Spinal cord (tissue), 10 donors: ENCODE results near the gene TGFBR3. TPM values are rescaled to one million over a fixed set of nuclear protein-coding genes. Genes with fewer than 3 reads are reported as not detected.
"Not testable (repeated sequence)": the region's sequence is repeated elsewhere in the genome, so short reads cannot be mapped to it uniquely, and the experiment has no call there.

Experiments
- DNase-seq, 6 donors: peaks; one replicate each; pipeline versions ENCODE4 v3.0.0 to v3.0.0-alpha.2; 2013 to 2015; ENCODE audit warnings: low spot score in 6 of 6, low read depth in 4 of 6
- H3K27ac ChIP-seq: one replicate; pipeline ENCODE4 v1.5.1; 2013; ENCODE audit warnings: low read depth, low read length, control low read depth
- H3K27me3 ChIP-seq: one replicate; pipeline ENCODE4 v1.6.1; 2013; ENCODE audit warnings: low read length; ENCODE audit not compliant: control insufficient read depth, insufficient read depth
- H3K36me3 ChIP-seq: one replicate; pipeline ENCODE4 v1.6.1; 2013; ENCODE audit warnings: low read length; ENCODE audit not compliant: control insufficient read depth, insufficient read depth
- H3K4me1 ChIP-seq: one replicate; pipeline ENCODE4 v1.6.1; 2013; ENCODE audit warnings: low read length; ENCODE audit not compliant: control insufficient read depth, insufficient read depth
- H3K4me3 ChIP-seq: one replicate; pipeline ENCODE4 v1.5.1; 2013; ENCODE audit warnings: low read depth, low read length, control low read depth
- H3K9me3 ChIP-seq: one replicate; pipeline ENCODE4 v1.6.1; 2013; ENCODE audit warnings: low read length; ENCODE audit not compliant: control insufficient read depth, insufficient read depth
- WGBS: methylation state at CpG from one replicate; pipeline ENCODE4 v1.1.5; 2013; ENCODE audit warnings: missing lambda C conversion rate; ENCODE audit not compliant: insufficient coverage; 5-methylcytosine and 5-hydroxymethylcytosine counted together
- polyA plus RNA-seq, 2 donors: library from polyadenylated mRNA; unstranded; fragments of 120-200 nt; gene quantifications; one replicate each; pipeline ENCODE4 v1.2.1, GENCODE V29; 2013; ENCODE audit not compliant: insufficient read length in 2 of 2
- total RNA-seq, 2 donors: library from RNA; depleted of rRNA in 1 of 2; stranded (reverse); fragments of 120-200 nt in 1 of 2; fragments of >200 nt in 1 of 2; gene quantifications; one replicate each; pipeline versions ENCODE4 v1.2.3 to v1.2.4, GENCODE V29; 2013 to 2014
- donor health status: healthy.

TGFBR3 gene
- total and polyA plus RNA-seq, 4 donors, result 8.0 to 99.8 (median 30.0) TPM

- no peaks in the 10 kb centered on the region for H3K36me3 ChIP-seq
- peaks cover 5% of the 10 kb centered on the region for H3K4me1 ChIP-seq
- no peak overlapping the region for H3K27ac ChIP-seq
- H3K4me3 ChIP-seq, result no peak overlapping the region
- WGBS, result 73% methylated on average over 2 of the region's 3 CpGs
- H3K27me3 ChIP-seq, result no peaks in the 10 kb centered on the region
- DNase-seq, result peak in 1 of 6 donors; percentile 22
- H3K9me3 ChIP-seq, result no peaks in the 10 kb centered on the region
Observed at GRCh38 chr1:91854852-91855534, 31.0 kb downstream of the TGFBR3 start.

GRCh38 chr1:91853397-91853796 is 32.6 kb downstream of the TGFBR3 start:
- no peak for DNase-seq
- 100% methylated on average over 5 of the region's 7 CpGs for WGBS
- H3K27me3 ChIP-seq, result no peaks in the 10 kb centered on the region
- H3K4me1 ChIP-seq, result peaks cover 5% of the 10 kb centered on the region
- H3K36me3 ChIP-seq, result no peaks in the 10 kb centered on the region
- no peaks in the 10 kb centered on the region for H3K9me3 ChIP-seq
- H3K4me3 ChIP-seq, result no peak overlapping the region
- H3K27ac ChIP-seq, result no peak overlapping the region

- not testable (repeated sequence) for DNase-seq, H3K27me3 ChIP-seq, H3K4me3 ChIP-seq, H3K36me3 ChIP-seq, H3K4me1 ChIP-seq, H3K9me3 ChIP-seq
- H3K27ac ChIP-seq, result peak overlapping the region; percentile 62
- WGBS, result no CpG with 5 or more reads among the region's 5 CpGs
Observed at GRCh38 chr1:91852011-91852410, 33.9 kb downstream of the TGFBR3 start.

- Histone ChIP-seq H3K4me1 (peaks cover 5% of the 10 kb centered on the region), H3K36me3 (no peaks in the 10 kb centered on the region), H3K9me3 (no peaks in the 10 kb centered on the region), H3K27ac (peak overlapping the region; percentile 62), H3K27me3 (no peaks in the 10 kb centered on the region), H3K4me3 (peak overlapping the region; percentile 1)
- peak; percentile 60 to 92 (median 68) for DNase-seq
- 91% methylated on average over 3 of the region's 13 CpGs for WGBS
Observed at GRCh38 chr1:91851130-91852010, 34.6 kb downstream of the TGFBR3 start.

GRCh38 chr1:91850708-91851107 is 35.2 kb downstream of the TGFBR3 start:
- H3K27me3 ChIP-seq, result no peaks in the 10 kb centered on the region
- H3K4me1 ChIP-seq, result peaks cover 8% of the 10 kb centered on the region
- WGBS, result 80% methylated on average over 1 of the region's 1 CpG
- no peak for DNase-seq
- H3K9me3 ChIP-seq, result no peaks in the 10 kb centered on the region
- no peaks in the 10 kb centered on the region for H3K36me3 ChIP-seq
- H3K4me3 ChIP-seq, result no peak overlapping the region
- H3K27ac ChIP-seq, result peak overlapping the region; percentile 62

- DNase-seq, result no peak
- Histone ChIP-seq H3K4me3 (no peak overlapping the region), H3K36me3 (no peaks in the 10 kb centered on the region), H3K4me1 (peaks cover 8% of the 10 kb centered on the region), H3K9me3 (peaks cover 8% of the 10 kb centered on the region), H3K27ac (no peak overlapping the region), H3K27me3 (no peaks in the 10 kb centered on the region)
- WGBS, result no CpG with 5 or more reads among the region's 2 CpGs
Observed at GRCh38 chr1:91847851-91848250, 38.1 kb downstream of the TGFBR3 start.

GRCh38 chr1:91846639-91847013 is 39.3 kb downstream of the TGFBR3 start:
- Histone ChIP-seq H3K36me3 (no peaks in the 10 kb centered on the region), H3K9me3 (peaks cover 8% of the 10 kb centered on the region), H3K27me3 (no peaks in the 10 kb centered on the region), H3K4me1 (peaks cover 8% of the 10 kb centered on the region), H3K4me3 (no peak overlapping the region), H3K27ac (no peak overlapping the region)
- WGBS, result no CpG with 5 or more reads among the region's 2 CpGs
- peak in 1 of 6 donors; percentile 66 for DNase-seq

- peak overlapping the region; percentile 17 for H3K27ac ChIP-seq
- no peaks in the 10 kb centered on the region for H3K36me3 ChIP-seq
- peaks cover 8% of the 10 kb centered on the region for H3K9me3 ChIP-seq
- DNase-seq, result peak in 5 of 6 donors; percentile 51 to 93 (median 69)
- no peak overlapping the region for H3K4me3 ChIP-seq
- H3K27me3 ChIP-seq, result no peaks in the 10 kb centered on the region
- 21% methylated on average over 4 of the region's 6 CpGs for WGBS
- peaks cover 5% of the 10 kb centered on the region for H3K4me1 ChIP-seq
Observed at GRCh38 chr1:91846007-91846638, 39.8 kb downstream of the TGFBR3 start.

GRCh38 chr1:91844862-91845528 is 41.0 kb downstream of the TGFBR3 start:
- H3K27ac ChIP-seq, result peak overlapping the region; percentile 18
- no peaks in the 10 kb centered on the region for H3K36me3 ChIP-seq
- H3K9me3 ChIP-seq, result peaks cover 8% of the 10 kb centered on the region

More at GRCh38 chr1:91844862-91845528, 41.0 kb downstream of the TGFBR3 start:
- Histone ChIP-seq H3K4me1 (peaks cover 3% of the 10 kb centered on the region), H3K4me3 (no peak overlapping the region), H3K27me3 (no peaks in the 10 kb centered on the region)
- no peak for DNase-seq
- no CpG with 5 or more reads among the region's 6 CpGs for WGBS
